GM18861 (cell line): ENCODE data around the gene DHRS2.

Source experiments
- ATAC-seq: cut with Tn5 transposase; IDR thresholded peaks from one replicate; pipeline ENCODE4 v1.9.1; 2021; ENCODE audit not compliant: unreplicated experiment

The DHRS2 gene

GRCh38 chr14:23646648-23647549, 10.7 kb downstream of the DHRS2 start:
- no peak for ATAC-seq

GRCh38 chr14:23647619-23648018, 11.5 kb downstream of the DHRS2 start:
- no peak for ATAC-seq

- no peak for ATAC-seq
Measured at GRCh38 chr14:23648764-23649460, 12.7 kb downstream of the DHRS2 start.

- no peak for ATAC-seq
Measured at GRCh38 chr14:23650506-23650905, 14.3 kb downstream of the DHRS2 start.

- ATAC-seq = no peak
Measured at GRCh38 chr14:23653051-23653450, 16.9 kb downstream of the DHRS2 start.

- ATAC-seq = no peak
Measured at GRCh38 chr14:23654231-23654630, 18.1 kb downstream of the DHRS2 start.

GRCh38 chr14:23657959-23658470, 21.9 kb downstream of the DHRS2 start:
- ATAC-seq = no peak

- no peak for ATAC-seq
Measured at GRCh38 chr14:23660290-23661226, 24.4 kb downstream of the DHRS2 start.

- no peak for ATAC-seq
Measured at GRCh38 chr14:23661542-23661941, 25.4 kb downstream of the DHRS2 start.

GRCh38 chr14:23663127-23663526, 27.0 kb downstream of the DHRS2 start:
- no peak for ATAC-seq

- no peak for ATAC-seq
Measured at GRCh38 chr14:23663711-23664110, 27.5 kb downstream of the DHRS2 start.

- ATAC-seq = no peak
Measured at GRCh38 chr14:23664207-23664885, 28.2 kb downstream of the DHRS2 start.

GRCh38 chr14:23665302-23666016, 29.3 kb downstream of the DHRS2 start:
- no peak for ATAC-seq

GRCh38 chr14:23667134-23667533, 31.0 kb downstream of the DHRS2 start:
- ATAC-seq = no peak

- no peak for ATAC-seq
Measured at GRCh38 chr14:23669441-23669840, 33.3 kb downstream of the DHRS2 start.

GRCh38 chr14:23670481-23670880, 34.3 kb downstream of the DHRS2 start:
- no peak for ATAC-seq

GRCh38 chr14:23672200-23672599, 36.0 kb downstream of the DHRS2 start:
- ATAC-seq = no peak

- ATAC-seq = no peak
Measured at GRCh38 chr14:23675337-23675736, 39.2 kb downstream of the DHRS2 start.

GRCh38 chr14:23675906-23676305, 39.7 kb downstream of the DHRS2 start:
- no peak for ATAC-seq

GRCh38 chr14:23681337-23681736, 45.2 kb downstream of the DHRS2 start:
- no peak for ATAC-seq
